GM12864 (cell line): Measurements from ENCODE around the gene MYRIP.

Experiments
- DNase-seq: peaks from one replicate; pipeline ENCODE4 v3.0.0-alpha.2; 2011; ENCODE audit warnings: low read depth
- H3K4me3 ChIP-seq: 2 replicates; pipeline ENCODE4 v1.5.1; 2011; ENCODE audit warnings: mild to moderate bottlenecking, low read depth, low read length, control low read depth
- CTCF ChIP-seq: IDR thresholded peaks from 2 replicates; pipeline ENCODE4 v1.5.1; 2011; ENCODE audit warnings: low read depth, mild to moderate bottlenecking, moderate library complexity, low read length, control low read depth, inconsistent platforms; ENCODE audit errors: missing control alignments

The MYRIP gene

GRCh38 chr3:39911465-39912309 lies 102.3 kb downstream of the MYRIP start:
- TF ChIP-seq CTCF, result no peak
- H3K4me3 ChIP-seq, result no peak overlapping the region
- no peak for DNase-seq

- no peak for TF ChIP-seq CTCF
- no peak overlapping the region for H3K4me3 ChIP-seq
- no peak for DNase-seq
Measured at GRCh38 chr3:39915027-39915426, 105.6 kb downstream of the MYRIP start.

GRCh38 chr3:39917065-39917773 lies 107.8 kb downstream of the MYRIP start:
- no peak for TF ChIP-seq CTCF
- H3K4me3 ChIP-seq, result no peak overlapping the region
- DNase-seq, result no peak

GRCh38 chr3:39919281-39919680 lies 109.9 kb downstream of the MYRIP start:
- no peak for DNase-seq
- no peak overlapping the region for H3K4me3 ChIP-seq
- TF ChIP-seq CTCF, result no peak

- no peak for DNase-seq
- TF ChIP-seq CTCF, result no peak
- H3K4me3 ChIP-seq, result no peak overlapping the region
Measured at GRCh38 chr3:39920271-39920670, 110.9 kb downstream of the MYRIP start.

GRCh38 chr3:39927479-39927878 lies 118.1 kb downstream of the MYRIP start:
- DNase-seq, result no peak
- no peak overlapping the region for H3K4me3 ChIP-seq
- no peak for TF ChIP-seq CTCF
